HepG2 (cell line): ENCODE measurements around the gene PGGT1B. TPM values are rescaled to one million over a fixed set of nuclear protein-coding genes. Genes with fewer than 3 reads are reported as not detected.
A peak's percentile ranks its signal among the peaks of the same experiment; 100 is the strongest.

Experiments used
- ARID4A ChIP-seq: sonication (generic); formaldehyde crosslinking; IDR thresholded peaks from 2 replicates; pipeline ENCODE4 v1.5.0; 2020; ENCODE audit warnings: mild to moderate bottlenecking, missing genetic modification reagents, borderline replicate concordance
- ATRX ChIP-seq: sonication (generic); formaldehyde crosslinking; IDR thresholded peaks from 2 replicates; pipeline ENCODE4 v1.4.0; 2020; ENCODE audit warnings: missing genetic modification reagents, borderline replicate concordance
- CREBL2 ChIP-seq: sonication (generic); formaldehyde crosslinking; IDR thresholded peaks from 2 replicates; pipeline ENCODE4 v1.8.1; 2023; ENCODE audit warnings: missing genetic modification reagents, mild to moderate bottlenecking, borderline replicate concordance
- E2F5 ChIP-seq: sonication (generic); formaldehyde crosslinking; conservative IDR thresholded peaks from 2 replicates; pipeline ENCODE4 v1.4.0; 2020; ENCODE audit warnings: missing genetic modification reagents
- GLI4 ChIP-seq: sonication (generic); formaldehyde crosslinking; IDR thresholded peaks from 2 replicates; pipeline ENCODE4 v1.5.1; 2020; ENCODE audit warnings: missing genetic modification reagents, mild to moderate bottlenecking, moderate library complexity, borderline replicate concordance
- NCOR1 ChIP-seq: fragments of 200-600 bp; sonication (generic); IDR thresholded peaks from 2 replicates; pipeline ENCODE4 v1.7.0; 2017; ENCODE audit warnings: antibody characterized with exemption, low read length, borderline replicate concordance
- NFKB2 ChIP-seq: sonication (generic); formaldehyde crosslinking; IDR thresholded peaks from 2 replicates; pipeline ENCODE4 v1.4.0; 2020; ENCODE audit warnings: missing genetic modification reagents, borderline replicate concordance
- REL ChIP-seq: sonication (generic); formaldehyde crosslinking; conservative IDR thresholded peaks from 2 replicates; pipeline ENCODE4 v1.8.0; 2022; ENCODE audit warnings: mild to moderate bottlenecking, missing genetic modification reagents, moderate library complexity
- RXRB ChIP-seq: IDR thresholded peaks from 2 replicates; pipeline ENCODE4 v1.6.1; 2016; ENCODE audit warnings: borderline replicate concordance, missing genetic modification reagents, missing compliant biosample characterization
- SMAD9 ChIP-seq: sonication (generic); formaldehyde crosslinking; IDR thresholded peaks from 2 replicates; pipeline ENCODE4 v1.5.1; 2020; ENCODE audit warnings: mild to moderate bottlenecking, missing genetic modification reagents
- SNAPC5 ChIP-seq: sonication (generic); formaldehyde crosslinking; IDR thresholded peaks from 2 replicates; pipeline ENCODE4 v1.8.1; 2023; ENCODE audit warnings: mild to moderate bottlenecking, missing genetic modification reagents, borderline replicate concordance
- SRSF4 ChIP-seq: fragments of 200-400 bp; formaldehyde crosslinking; IDR thresholded peaks from one replicate; pipeline ENCODE4 v1.6.1; 2018; ENCODE audit warnings: mild to moderate bottlenecking, low read depth, low read length, moderate library complexity; ENCODE audit not compliant: poor library complexity, severe bottlenecking
- STAT6 ChIP-seq: sonication (generic); formaldehyde crosslinking; IDR thresholded peaks from 2 replicates; pipeline ENCODE4 v1.4.0; 2020; ENCODE audit warnings: missing genetic modification reagents, mild to moderate bottlenecking, borderline replicate concordance
- ZBTB14 ChIP-seq: sonication (generic); formaldehyde crosslinking; IDR thresholded peaks from 2 replicates; pipeline ENCODE4 v1.4.0; 2020; ENCODE audit warnings: missing genetic modification reagents
- ZNF446 ChIP-seq: sonication (generic); formaldehyde crosslinking; IDR thresholded peaks from 2 replicates; pipeline ENCODE4 v1.5.0; 2020; ENCODE audit warnings: mild to moderate bottlenecking, missing genetic modification reagents
- ZNF615 ChIP-seq: sonication (generic); formaldehyde crosslinking; IDR thresholded peaks from 2 replicates; pipeline ENCODE4 v1.5.0; 2020; ENCODE audit warnings: mild to moderate bottlenecking, missing genetic modification reagents, borderline replicate concordance
- polyA plus RNA-seq, 8 experiments: library from polyadenylated mRNA; depleted of rRNA in 3 of 8; stranded (reverse) in 7 of 8; unstranded in 1 of 8; fragments of >200 nt; fragmentation: Illumina TruSeq in 4 of 8; extraction: Trizol in 4 of 8; gene quantifications; 2 replicates each; pipeline versions ENCODE4 v1.2.1 to v1.2.3, GENCODE V29; 2011 to 2016; ENCODE audit warnings: low read depth in 4 of 8, missing spikeins in 1 of 8, mixed read lengths in 1 of 8; ENCODE audit not compliant: insufficient read depth in 1 of 8
- total RNA-seq, 5 experiments: library from RNA; depleted of rRNA; stranded (reverse); fragments of >200 nt; fragmentation: Illumina TruSeq; extraction: Trizol; gene quantifications; 2 replicates each; pipeline ENCODE4 v1.2.3, GENCODE V29; 2016; ENCODE audit warnings: low read depth in 1 of 5

The PGGT1B gene
- total and polyA plus RNA-seq, 2 of the 13 experiments (the other 11 are each of a cell fraction or from before 2014, with no cell fraction given): 2.4 to 42.7 TPM

- TF ChIP-seq SRSF4 (no peak), ZBTB14 (CRISPR knock-in tag) (no peak), REL (peak; percentile 9; the same call in 1 of the 2 replicates), E2F5 (0 out of 2 replicates have a peak, but pooled peaks have one; percentile 27), GLI4 (CRISPR knock-in tag) (no peak), RXRB (CRISPR knock-in tag) (no peak), SMAD9 (no peak), ZNF615 (CRISPR knock-in tag) (no peak), SNAPC5 (CRISPR knock-in tag) (no peak), ZNF446 (no peak), STAT6 (no peak), CREBL2 (CRISPR knock-in tag) (peak; percentile 39; the same call in 1 of the 2 replicates), NFKB2 (CRISPR knock-in tag) (peak; percentile 62; the same call in 1 of the 2 replicates), NCOR1 (no peak), ARID4A (CRISPR knock-in tag) (peak; percentile 74), ATRX (CRISPR knock-in tag) (no peak)
These were observed 33.7 kb upstream of the PGGT1B start, which contains the start of gene CCDC112 (continued) for GRCh38 chr5:115296124-115297022.
